Astrocyte (in vitro differentiated cells and primary cell): ENCODE measurements around the gene DNAJC27. TPM values are rescaled to one million over a fixed set of nuclear protein-coding genes. Genes with fewer than 3 reads are reported as not detected.

ENCODE experiments used
- total RNA-seq: library from RNA; stranded (reverse); gene quantifications from 2 replicates; pipeline ENCODE4 v1.2.1, GENCODE V29; 2021

The DNAJC27 gene
- total RNA-seq, 1 donor from 2014 or later: 3.5 TPM

Other genes starting within 250 kb of the DNAJC27 start
- gene PTRHD1, start 178.6 kb downstream of the DNAJC27 start, total RNA-seq: 27.2 and 28.7 TPM in 2 replicates
- 13.3 and 17.5 TPM in 2 replicates for gene CENPO, start 178.5 kb downstream of the DNAJC27 start, total RNA-seq
- gene ADCY3, start 51.7 kb downstream of the DNAJC27 start, total RNA-seq: 12.5 and 20.5 TPM in 2 replicates
- 13.3 and 14.7 TPM in 2 replicates for gene EFR3B, start 70.1 kb upstream of the DNAJC27 start, total RNA-seq
- not detected in 2 replicates for gene POMC, start 196.6 kb upstream of the DNAJC27 start, total RNA-seq